CD4-positive, CD25-positive, alpha-beta regulatory T cell (primary cell): ENCODE measurements around the gene R3HDML. TPM values are rescaled to one million over a fixed set of nuclear protein-coding genes. Genes with fewer than 3 reads are reported as not detected.
"Not testable (repeated sequence)": the region's sequence is repeated elsewhere in the genome, so short reads cannot be mapped to it uniquely, and the experiment has no call there.

Experiments used
- ATAC-seq, 2 donors: fragments of 150-1000 bp; cut with Tn5 transposase; one replicate each; pipeline ENCODE4 v1.10.0; 2021; ENCODE audit warnings: low read depth in 2 of 2, moderate number of reproducible peaks in 2 of 2, moderate library complexity in 1 of 2
- DNase-seq, 3 donors: peaks; one replicate each; pipeline versions ENCODE4 v3.0.0 to v3.0.0-alpha.2; 2012 to 2022; ENCODE audit warnings: mixed read lengths in 1 of 3
- H3K27ac ChIP-seq: one replicate; pipeline ENCODE4 v1.7.0; 2013; ENCODE audit warnings: mild to moderate bottlenecking, low read length; ENCODE audit not compliant: insufficient read depth, poor library complexity, severe bottlenecking
- H3K27me3 ChIP-seq: one replicate; pipeline ENCODE4 v1.7.0; 2013; ENCODE audit warnings: low read length; ENCODE audit not compliant: control insufficient read depth, insufficient read depth
- H3K36me3 ChIP-seq: one replicate; pipeline ENCODE4 v1.7.0; 2013; ENCODE audit warnings: mild to moderate bottlenecking, low read length, moderate library complexity; ENCODE audit not compliant: control insufficient read depth, insufficient read depth
- H3K4me1 ChIP-seq: 2 replicates; pipeline ENCODE4 v1.7.0; 2013; ENCODE audit warnings: mild to moderate bottlenecking, low read length; ENCODE audit not compliant: insufficient read depth, control insufficient read depth, poor library complexity, severe bottlenecking
- H3K4me3 ChIP-seq: one replicate; pipeline ENCODE4 v1.7.0; 2013; ENCODE audit warnings: low read depth, mild to moderate bottlenecking, low read length, moderate library complexity
- H3K9me3 ChIP-seq, 2 experiments: 1 replicate in 1 of 2; 2 replicates in 1 of 2; pipeline ENCODE4 v1.7.0; 2013; ENCODE audit warnings: low read length in 2 of 2, mild to moderate bottlenecking in 1 of 2, moderate library complexity in 1 of 2; ENCODE audit not compliant: control insufficient read depth in 2 of 2
- H3K27ac Mint-ChIP-seq, 3 donors: one replicate each; pipeline ENCODE4 v1.8.0; 2020 to 2022; ENCODE audit warnings: mild to moderate bottlenecking in 3 of 3, mixed read lengths in 3 of 3, moderate library complexity in 2 of 3
- H3K27me3 Mint-ChIP-seq: one replicate; pipeline ENCODE4 v1.8.0; 2022; ENCODE audit warnings: mild to moderate bottlenecking, mixed read lengths
- H3K36me3 Mint-ChIP-seq: one replicate; pipeline ENCODE4 v1.8.0; 2020; ENCODE audit warnings: mixed read lengths
- H3K4me1 Mint-ChIP-seq, 4 donors: one replicate each; pipeline ENCODE4 v1.8.0; 2020 to 2022; ENCODE audit warnings: mixed read lengths in 4 of 4, mild to moderate bottlenecking in 1 of 4
- H3K4me3 Mint-ChIP-seq, 4 donors: one replicate each; pipeline ENCODE4 v1.8.0; 2020 to 2022; ENCODE audit warnings: mild to moderate bottlenecking in 4 of 4, mixed read lengths in 4 of 4, moderate library complexity in 3 of 4
- H3K9me3 Mint-ChIP-seq, 7 donors: one replicate each; pipeline ENCODE4 v1.8.0; 2020 to 2022; ENCODE audit warnings: mixed read lengths in 7 of 7, mild to moderate bottlenecking in 3 of 7, moderate library complexity in 2 of 7
- polyA plus RNA-seq, 4 donors: library from polyadenylated mRNA; unstranded; fragments of 300-500 nt; fragmentation: Illumina TruSeq; gene quantifications; one replicate each; pipeline ENCODE4 v1.2.3, GENCODE V29; 2021
- total RNA-seq: library from RNA; stranded (reverse); gene quantifications from one replicate; pipeline ENCODE4 v1.2.3, GENCODE V29; 2022

Gene R3HDML
- total and polyA plus RNA-seq, 5 donors from 2014 or later: not detected

DNA sequence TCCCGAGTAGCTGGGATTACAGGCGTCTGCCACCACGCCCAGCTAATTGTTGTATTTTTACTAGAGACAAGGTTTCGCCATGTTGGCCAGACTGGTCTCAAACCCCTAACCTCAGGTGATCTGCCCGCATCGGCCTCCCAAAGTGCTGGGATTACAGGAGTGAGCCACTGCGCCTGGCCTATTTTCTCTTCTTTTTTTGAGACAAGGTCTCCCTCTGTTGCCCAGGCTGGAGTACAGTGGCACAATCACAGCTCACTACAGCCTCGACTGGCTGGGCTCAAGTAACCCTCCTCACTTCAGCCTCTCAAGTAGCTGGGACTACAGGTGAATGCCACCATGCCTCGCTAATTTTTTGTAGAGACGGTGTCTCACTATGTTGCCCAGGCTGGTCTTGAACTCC, 9.1 kb downstream of the R3HDML start:
- not testable (repeated sequence) for H3K4me3 ChIP-seq, H3K36me3 ChIP-seq, H3K27me3 ChIP-seq, H3K36me3 Mint-ChIP-seq, H3K27ac ChIP-seq, H3K27ac Mint-ChIP-seq, H3K9me3 Mint-ChIP-seq, H3K4me1 ChIP-seq, DNase-seq, ATAC-seq, H3K9me3 ChIP-seq, H3K4me3 Mint-ChIP-seq, H3K4me1 Mint-ChIP-seq
- peaks cover 11% of the 10 kb centered on the region for H3K27me3 Mint-ChIP-seq

DNA sequence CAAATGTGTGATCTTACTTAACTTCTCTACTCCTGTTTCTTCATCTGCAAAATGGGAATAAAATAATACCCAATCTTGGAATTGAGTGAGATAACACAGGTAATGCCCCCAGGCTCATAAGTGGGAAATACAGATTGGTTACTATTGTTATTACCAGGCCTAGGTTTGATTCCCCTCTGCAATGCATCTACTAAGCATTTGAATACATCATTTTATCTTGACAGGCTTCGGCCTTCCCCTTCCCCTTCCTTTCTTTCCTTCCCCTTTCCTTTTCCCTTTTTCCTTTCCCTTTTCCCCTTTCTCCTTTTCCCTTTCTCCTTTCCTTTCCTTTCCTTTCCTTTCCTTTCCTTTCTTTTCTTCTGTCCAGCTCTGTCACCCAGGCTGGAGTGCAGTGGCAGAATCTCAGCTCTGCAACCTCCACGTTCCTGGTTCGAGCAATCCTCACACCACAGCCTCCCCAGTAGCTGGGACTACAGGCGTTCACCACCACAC, 11.4 kb downstream of the R3HDML start:
- H3K4me3 ChIP-seq: no peak overlapping the region
- no peaks in the 10 kb centered on the region for H3K36me3 ChIP-seq
- no peaks in the 10 kb centered on the region for H3K4me1 Mint-ChIP-seq
- H3K9me3 Mint-ChIP-seq: no peaks in the 10 kb centered on the region
- no peak overlapping the region for H3K27ac ChIP-seq
- H3K36me3 Mint-ChIP-seq: no peaks in the 10 kb centered on the region
- H3K4me1 ChIP-seq: no peaks in the 10 kb centered on the region
- no peak overlapping the region for H3K4me3 Mint-ChIP-seq
- DNase-seq: no peak
- ATAC-seq: no peak
- no peaks in the 10 kb centered on the region for H3K9me3 ChIP-seq
- no peaks in the 10 kb centered on the region for H3K27me3 ChIP-seq
- peaks cover 5% of the 10 kb centered on the region for H3K27me3 Mint-ChIP-seq
- H3K27ac Mint-ChIP-seq: no peak overlapping the region

DNA sequence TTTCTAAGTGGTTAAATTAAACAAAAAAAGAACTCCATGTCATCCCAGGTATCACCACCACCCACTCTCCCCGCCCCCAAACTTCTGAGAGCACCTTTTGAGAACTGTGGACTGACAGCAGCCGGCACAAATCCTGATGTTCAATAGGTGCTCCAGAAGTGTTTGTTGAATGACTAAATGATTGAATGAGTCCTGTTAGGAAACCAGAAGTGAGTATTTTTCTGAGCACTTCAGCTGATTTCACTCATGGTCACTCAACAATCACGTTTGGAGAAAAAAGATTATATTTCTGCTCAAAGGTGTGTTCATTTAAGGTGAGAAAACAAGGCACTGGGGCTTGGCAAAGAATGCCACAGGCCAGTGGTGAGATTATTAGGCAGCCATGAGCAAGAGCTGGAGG, 12.5 kb downstream of the R3HDML start:
- Histone ChIP-seq H3K4me3 (no peak overlapping the region), H3K27ac (no peak overlapping the region), H3K27me3 (no peaks in the 10 kb centered on the region), H3K36me3 (no peaks in the 10 kb centered on the region), H3K4me1 (no peaks in the 10 kb centered on the region), H3K9me3 (no peaks in the 10 kb centered on the region)
- Mint-ChIP-seq H3K4me1 (no peaks in the 10 kb centered on the region), H3K27ac (no peak overlapping the region), H3K9me3 (no peaks in the 10 kb centered on the region), H3K4me3 (no peak overlapping the region), H3K36me3 (no peaks in the 10 kb centered on the region), H3K27me3 (peaks cover 7% of the 10 kb centered on the region)
- no peak for DNase-seq
- no peak for ATAC-seq

- H3K36me3 ChIP-seq: no peaks in the 10 kb centered on the region
- no peaks in the 10 kb centered on the region for H3K9me3 ChIP-seq
- no peaks in the 10 kb centered on the region for H3K4me1 ChIP-seq
- no peaks in the 10 kb centered on the region for H3K27me3 ChIP-seq
- Mint-ChIP-seq H3K36me3 (no peaks in the 10 kb centered on the region), H3K27me3 (peaks cover 18% of the 10 kb centered on the region), H3K9me3 (no peaks in the 10 kb centered on the region), H3K4me3 (no peak overlapping the region), H3K27ac (no peak overlapping the region), H3K4me1 (no peaks in the 10 kb centered on the region)
- no peak for DNase-seq
- no peak for ATAC-seq
- no peak overlapping the region for H3K4me3 ChIP-seq
- no peak overlapping the region for H3K27ac ChIP-seq
These were observed 13.7 kb downstream of the R3HDML start for GRCh38 chr20:44350567-44350966.

- Histone ChIP-seq H3K27ac (no peak overlapping the region), H3K27me3 (peaks cover 3% of the 10 kb centered on the region), H3K4me3 (no peak overlapping the region), H3K36me3 (no peaks in the 10 kb centered on the region), H3K4me1 (no peaks in the 10 kb centered on the region), H3K9me3 (no peaks in the 10 kb centered on the region)
- DNase-seq (no peak), ATAC-seq (no peak)
- Mint-ChIP-seq H3K4me1 (no peaks in the 10 kb centered on the region), H3K27ac (no peak overlapping the region), H3K36me3 (no peaks in the 10 kb centered on the region), H3K4me3 (no peak overlapping the region), H3K9me3 (no peaks in the 10 kb centered on the region), H3K27me3 (peaks cover 23% of the 10 kb centered on the region)
These were observed 18.2 kb downstream of the R3HDML start for GRCh38 chr20:44354979-44355497.

GRCh38 chr20:44355498-44356352, 18.9 kb downstream of the R3HDML start, which contains the start of gene HNF4A:
HNF4A (plus strand) TSS chr20:44355699; CDS start chr20:44355805, 106 bp downstream.
- no peaks in the 10 kb centered on the region for H3K9me3 Mint-ChIP-seq
- Histone ChIP-seq H3K36me3 (no peaks in the 10 kb centered on the region), H3K4me1 (no peaks in the 10 kb centered on the region), H3K27ac (no peak within 1 kb of the TSS), H3K9me3 (no peaks in the 10 kb centered on the region), H3K4me3 (no peak within 1 kb of the TSS), H3K27me3 (peaks cover 3% of the 10 kb centered on the region)
- no peaks in the 10 kb centered on the region for H3K36me3 Mint-ChIP-seq
- H3K27ac Mint-ChIP-seq: no peak within 1 kb of the TSS
- DNase-seq: no peak
- H3K4me1 Mint-ChIP-seq: no peaks in the 10 kb centered on the region
- H3K4me3 Mint-ChIP-seq: no peak within 1 kb of the TSS
- ATAC-seq: no peak
- peaks cover 20% of the 10 kb centered on the region for H3K27me3 Mint-ChIP-seq

- Mint-ChIP-seq H3K36me3 (no peaks in the 10 kb centered on the region), H3K27me3 (peaks cover 18% of the 10 kb centered on the region)
These were observed 19.5 kb downstream of the R3HDML start for GRCh38 chr20:44356353-44356723.

DNA sequence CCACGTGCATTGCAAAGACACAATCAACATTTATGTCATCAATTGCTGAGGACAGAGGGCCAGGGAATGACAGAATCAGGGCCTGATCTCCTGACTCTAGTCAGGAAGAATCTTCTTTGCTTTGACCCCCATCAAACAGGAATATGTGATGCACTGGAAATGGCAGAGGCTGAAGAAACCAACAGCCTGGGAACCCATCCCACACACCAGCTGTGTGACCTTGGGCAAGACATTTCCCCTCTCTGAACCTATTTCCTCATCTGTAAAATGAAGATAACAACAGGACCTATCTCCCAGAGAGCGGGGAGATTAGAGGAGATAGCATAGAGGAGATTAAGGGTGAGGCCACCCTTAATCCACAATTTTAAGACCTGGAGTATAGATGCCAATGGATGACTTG, 20.2 kb downstream of the R3HDML start:
- Histone ChIP-seq H3K27me3 (peaks cover 3% of the 10 kb centered on the region), H3K27ac (no peak overlapping the region), H3K4me1 (no peaks in the 10 kb centered on the region), H3K36me3 (no peaks in the 10 kb centered on the region), H3K4me3 (no peak overlapping the region), H3K9me3 (no peaks in the 10 kb centered on the region)
- ATAC-seq (no peak), DNase-seq (no peak)
- Mint-ChIP-seq H3K4me3 (no peak overlapping the region), H3K27me3 (peaks cover 18% of the 10 kb centered on the region), H3K36me3 (no peaks in the 10 kb centered on the region), H3K27ac (no peak overlapping the region), H3K9me3 (no peaks in the 10 kb centered on the region), H3K4me1 (no peaks in the 10 kb centered on the region)

More at GRCh38 chr20:44356353-44356723, 19.5 kb downstream of the R3HDML start:
- Histone ChIP-seq H3K36me3 (no peaks in the 10 kb centered on the region), H3K9me3 (no peaks in the 10 kb centered on the region), H3K4me1 (no peaks in the 10 kb centered on the region), H3K4me3 (no peak overlapping the region), H3K27me3 (peaks cover 3% of the 10 kb centered on the region), H3K27ac (no peak overlapping the region)
- DNase-seq: no peak
- Mint-ChIP-seq H3K4me1 (no peaks in the 10 kb centered on the region), H3K4me3 (no peak overlapping the region), H3K27ac (no peak overlapping the region), H3K9me3 (no peaks in the 10 kb centered on the region)
- no peak for ATAC-seq
